Measurements from ENCODE around the gene MAP1B.

Gene MAP1B

GRCh38 chr5:72156946-72157624 is 49.8 kb downstream of the MAP1B start:
- Histone ChIP-seq H3K4me2 (ENCODE audit: low read length) (no peak overlapping the region), H3K9me2 (ENCODE audit: low read depth, low read length) (no peaks in the 10 kb centered on the region), H3K36me3 (ENCODE audit: insufficient read depth, low read length) (no peaks in the 10 kb centered on the region), H3K27ac (ENCODE audit: low read depth, low read length, poor library complexity, severe bottlenecking) (no peak overlapping the region), H4K20me1 (ENCODE audit: insufficient read depth, low read length) (no peaks in the 10 kb centered on the region), H3K27me3 (ENCODE audit: insufficient read depth, low read length) (no peaks in the 10 kb centered on the region), H3K4me1 (ENCODE audit: insufficient read depth, low read length, severe bottlenecking) (no peaks in the 10 kb centered on the region), H3K4me3 (ENCODE audit: low read depth, low read length, poor library complexity, severe bottlenecking) (no peak overlapping the region), H3K79me2 (ENCODE audit: insufficient read depth, low read length) (no peaks in the 10 kb centered on the region), H3F3A (ENCODE audit: insufficient read depth, low read length) (no peaks in the 10 kb centered on the region), H3K9ac (ENCODE audit: low read length) (no peak overlapping the region), H3K9me3 (ENCODE audit: low read length) (no peaks in the 10 kb centered on the region), H2AFZ (ENCODE audit: low read length) (no peak overlapping the region)
- TF ChIP-seq EZH2 (IDR thresholded peaks at IDR 0.05; ENCODE audit: borderline replicate concordance, low read length) (no peak), CTCF (IDR thresholded peaks at IDR 0.05; ENCODE audit: low read length) (no peak)

- H3K27ac ChIP-seq (ENCODE audit: low read depth, low read length, poor library complexity, severe bottlenecking) = no peak overlapping the region
- no peaks in the 10 kb centered on the region for H4K20me1 ChIP-seq (ENCODE audit: insufficient read depth, low read length)
- H3K4me1 ChIP-seq (ENCODE audit: insufficient read depth, low read length, severe bottlenecking) = no peaks in the 10 kb centered on the region
- H3K9me3 ChIP-seq (ENCODE audit: low read length) = no peaks in the 10 kb centered on the region
- H2AFZ ChIP-seq (ENCODE audit: low read length) = no peak overlapping the region
- H3K4me3 ChIP-seq (ENCODE audit: low read depth, low read length, poor library complexity, severe bottlenecking) = no peak overlapping the region
- H3K27me3 ChIP-seq (ENCODE audit: insufficient read depth, low read length) = no peaks in the 10 kb centered on the region
- no peaks in the 10 kb centered on the region for H3F3A ChIP-seq (ENCODE audit: insufficient read depth, low read length)
- H3K9ac ChIP-seq (ENCODE audit: low read length) = no peak overlapping the region
- no peaks in the 10 kb centered on the region for H3K36me3 ChIP-seq (ENCODE audit: insufficient read depth, low read length)
- H3K4me2 ChIP-seq (ENCODE audit: low read length) = no peak overlapping the region
- no peaks in the 10 kb centered on the region for H3K79me2 ChIP-seq (ENCODE audit: insufficient read depth, low read length)
- no peaks in the 10 kb centered on the region for H3K9me2 ChIP-seq (ENCODE audit: low read depth, low read length)
- TF ChIP-seq CTCF (IDR thresholded peaks at IDR 0.05; ENCODE audit: low read length) = no peak
Observed at GRCh38 chr5:72157625-72157962, 50.3 kb downstream of the MAP1B start.

GRCh38 chr5:72159501-72159911 is 52.2 kb downstream of the MAP1B start:
- Histone ChIP-seq H3K27me3 (ENCODE audit: insufficient read depth, low read length) (no peaks in the 10 kb centered on the region), H3K9me3 (ENCODE audit: low read length) (no peaks in the 10 kb centered on the region), H3K4me3 (ENCODE audit: low read depth, low read length, poor library complexity, severe bottlenecking) (no peak overlapping the region), H3K4me1 (ENCODE audit: insufficient read depth, low read length, severe bottlenecking) (no peaks in the 10 kb centered on the region), H3K9ac (ENCODE audit: low read length) (no peak overlapping the region), H3K79me2 (ENCODE audit: insufficient read depth, low read length) (no peaks in the 10 kb centered on the region), H3F3A (ENCODE audit: insufficient read depth, low read length) (no peaks in the 10 kb centered on the region), H3K36me3 (ENCODE audit: insufficient read depth, low read length) (no peaks in the 10 kb centered on the region), H2AFZ (ENCODE audit: low read length) (no peak overlapping the region), H3K4me2 (ENCODE audit: low read length) (no peak overlapping the region), H4K20me1 (ENCODE audit: insufficient read depth, low read length) (no peaks in the 10 kb centered on the region), H3K27ac (ENCODE audit: low read depth, low read length, poor library complexity, severe bottlenecking) (no peak overlapping the region), H3K9me2 (ENCODE audit: low read depth, low read length) (no peaks in the 10 kb centered on the region)
- TF ChIP-seq EZH2 (IDR thresholded peaks at IDR 0.05; ENCODE audit: borderline replicate concordance, low read length) = no peak
- TF ChIP-seq CTCF (IDR thresholded peaks at IDR 0.05; ENCODE audit: low read length) = no peak

All from OCI-LY1 (cell line).